AG04449 (cell line): ENCODE data around the gene APAF1.
"Not testable (repeated sequence)": the region's sequence is repeated elsewhere in the genome, so short reads cannot be mapped to it uniquely, and the experiment has no call there.

Experiments
- CTCF ChIA-PET: fragments of 350-600 bp; formaldehyde crosslinking; extraction: SDS; loops from one replicate; lab custom pipeline; 2021; ENCODE audit warnings: antibody characterized with exemption; lab: Yijun Ruan, JAX
- POLR2A ChIA-PET: fragments of 400-600, 350-600 bp; formaldehyde crosslinking; extraction: SDS; loops from one replicate; lab custom pipeline; 2020; ENCODE audit warnings: antibody characterized with exemption, inconsistent platforms; lab: Yijun Ruan, JAX
- DNase-seq: peaks from one replicate; pipeline ENCODE4 v3.0.0-alpha.2; 2010; ENCODE audit warnings: low read depth, low spot score
- H3K4me3 ChIP-seq: 2 replicates; pipeline ENCODE4 v1.5.1; 2011; ENCODE audit warnings: low read depth, mild to moderate bottlenecking, control low read depth, low read length
- TF ChIP-seq, protein P1 (sequence below): IDR thresholded peaks from one replicate; pipeline ENCODE4 v1.5.1; 2011; ENCODE audit warnings: mild to moderate bottlenecking, moderate library complexity, low read length, control low read depth, inconsistent platforms; ENCODE audit not compliant: insufficient read depth; ENCODE audit errors: missing control alignments

Gene APAF1

DNA sequence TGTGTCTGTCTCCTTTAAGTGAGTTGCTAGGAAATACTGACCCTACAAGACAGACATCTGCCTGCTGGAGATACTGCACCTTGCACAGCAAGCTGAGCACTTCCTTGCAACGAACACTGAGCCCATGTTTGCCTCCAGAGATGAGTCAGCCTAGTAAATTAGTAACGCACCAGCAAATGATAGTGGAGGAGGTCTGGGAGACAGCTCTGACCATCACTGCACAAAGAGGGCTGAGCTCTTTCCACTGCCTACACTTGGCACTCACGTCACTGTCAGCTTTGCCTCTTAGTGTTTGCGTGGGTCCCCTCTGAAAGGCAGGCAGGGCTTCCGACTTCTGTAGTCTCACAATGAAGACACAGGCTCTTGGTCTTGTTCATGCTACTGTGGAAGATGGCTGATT, 109.0 kb downstream of the APAF1 start:
- TF ChIP-seq, protein P1, sequence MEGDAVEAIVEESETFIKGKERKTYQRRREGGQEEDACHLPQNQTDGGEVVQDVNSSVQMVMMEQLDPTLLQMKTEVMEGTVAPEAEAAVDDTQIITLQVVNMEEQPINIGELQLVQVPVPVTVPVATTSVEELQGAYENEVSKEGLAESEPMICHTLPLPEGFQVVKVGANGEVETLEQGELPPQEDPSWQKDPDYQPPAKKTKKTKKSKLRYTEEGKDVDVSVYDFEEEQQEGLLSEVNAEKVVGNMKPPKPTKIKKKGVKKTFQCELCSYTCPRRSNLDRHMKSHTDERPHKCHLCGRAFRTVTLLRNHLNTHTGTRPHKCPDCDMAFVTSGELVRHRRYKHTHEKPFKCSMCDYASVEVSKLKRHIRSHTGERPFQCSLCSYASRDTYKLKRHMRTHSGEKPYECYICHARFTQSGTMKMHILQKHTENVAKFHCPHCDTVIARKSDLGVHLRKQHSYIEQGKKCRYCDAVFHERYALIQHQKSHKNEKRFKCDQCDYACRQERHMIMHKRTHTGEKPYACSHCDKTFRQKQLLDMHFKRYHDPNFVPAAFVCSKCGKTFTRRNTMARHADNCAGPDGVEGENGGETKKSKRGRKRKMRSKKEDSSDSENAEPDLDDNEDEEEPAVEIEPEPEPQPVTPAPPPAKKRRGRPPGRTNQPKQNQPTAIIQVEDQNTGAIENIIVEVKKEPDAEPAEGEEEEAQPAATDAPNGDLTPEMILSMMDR: no peak
- POLR2A ChIA-PET: no interaction called here
- no peak overlapping the region for H3K4me3 ChIP-seq
- CTCF ChIA-PET: interaction anchor here (0.9 to 1.6 kb wide), 2 partner anchors 9 to 20 kb away, joined by 3 to 4 read pairs; no protein-coding TSS in a partner anchor
- peak; percentile 21 for DNase-seq

DNA sequence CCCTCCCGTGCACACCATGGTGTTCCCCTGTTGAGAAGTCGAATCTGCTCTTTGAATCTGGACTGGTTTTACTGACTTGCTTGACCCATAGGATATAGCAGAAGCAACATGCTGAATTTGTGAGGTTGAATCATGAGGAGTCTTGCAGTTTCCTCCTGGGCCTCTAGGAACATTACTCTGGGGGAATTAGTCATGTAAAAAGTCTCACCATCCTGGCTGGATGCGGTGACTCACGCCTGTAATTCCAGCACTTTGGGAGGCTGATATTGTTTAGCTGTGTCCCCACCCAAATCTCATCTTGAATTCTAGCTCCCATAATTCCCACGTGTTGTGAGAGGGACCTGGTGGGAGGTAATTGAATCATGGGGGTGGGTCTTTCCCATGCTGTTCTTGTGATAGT, 110.8 kb downstream of the APAF1 start:
- CTCF ChIA-PET, H3K4me3 ChIP-seq, DNase-seq, POLR2A ChIA-PET: not testable (repeated sequence)

DNA sequence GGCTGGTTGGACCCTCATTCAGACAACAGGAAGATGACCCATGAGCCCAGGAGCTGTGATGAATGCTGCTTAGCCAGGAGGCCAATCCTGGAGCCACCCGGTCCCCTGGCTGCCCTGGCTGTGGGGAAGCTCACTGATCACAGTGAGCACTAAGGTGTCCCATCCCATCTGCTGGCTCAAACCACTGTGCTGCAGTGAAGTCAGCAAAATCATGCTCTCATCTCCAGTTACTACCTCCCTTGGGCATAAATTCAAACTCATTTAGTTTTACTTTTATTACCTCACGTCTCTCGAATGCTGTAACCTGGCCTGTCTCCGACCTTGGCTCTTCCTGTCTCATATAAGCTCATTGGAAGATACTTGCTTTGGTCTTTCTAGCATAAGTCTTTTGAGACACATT, 112.4 kb downstream of the APAF1 start:
- no peak overlapping the region for H3K4me3 ChIP-seq

DNA sequence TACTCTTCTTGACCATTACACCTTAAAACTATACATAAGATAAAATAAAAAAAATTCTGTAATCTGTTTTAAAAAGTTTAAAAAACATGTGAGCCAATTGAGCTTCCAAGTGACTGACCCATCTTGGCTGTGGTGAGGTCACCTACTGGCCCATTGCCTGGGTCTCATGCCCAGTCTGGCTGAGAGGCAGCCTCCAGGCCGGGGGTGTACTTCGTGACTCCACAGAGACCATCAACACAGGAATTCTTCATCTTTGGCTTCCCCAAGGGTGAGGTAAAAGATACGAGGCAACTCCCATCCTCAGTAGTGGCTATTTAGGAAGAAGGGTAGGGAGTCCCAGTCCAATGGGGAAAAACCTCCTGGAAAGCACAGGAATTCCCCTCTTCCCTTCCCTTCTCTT, 113.2 kb downstream of the APAF1 start:
- CTCF ChIA-PET: interaction anchor here (1.1 kb wide), 1 partner anchor 241 kb away, joined by 4 read pairs; no protein-coding TSS in a partner anchor
- TF ChIP-seq, protein P1: no peak
- POLR2A ChIA-PET: no interaction called here

More for the DNA sequence above, 112.4 kb downstream of the APAF1 start:
- no peak for DNase-seq
- CTCF ChIA-PET: no interaction called here
- POLR2A ChIA-PET: no interaction called here
- TF ChIP-seq, protein P1: no peak

DNA sequence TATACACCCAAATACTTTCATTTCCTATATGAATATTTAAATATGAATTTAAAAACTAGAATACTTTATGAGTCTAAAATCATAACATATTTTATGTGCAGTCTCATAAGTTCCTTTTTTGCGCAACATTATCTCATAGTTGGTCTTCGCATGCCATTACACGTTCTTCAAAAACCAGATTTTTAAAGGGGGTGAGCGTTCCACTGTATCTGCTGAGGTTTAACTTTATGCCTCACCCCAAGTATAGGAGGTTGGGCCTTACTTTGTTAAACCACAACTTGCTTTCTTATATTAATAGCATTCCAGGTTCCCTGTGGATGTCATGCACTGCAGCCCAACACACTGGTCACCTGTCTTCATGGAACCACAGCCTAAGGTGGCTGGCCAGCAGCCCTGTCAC, 118.6 kb downstream of the APAF1 start:
- DNase-seq: no peak
- ChIA-PET POLR2A (no interaction called here), CTCF (no interaction called here)
- TF ChIP-seq, protein P1: no peak
- H3K4me3 ChIP-seq: no peak overlapping the region

More for the DNA sequence above, 113.2 kb downstream of the APAF1 start:
- H3K4me3 ChIP-seq: no peak overlapping the region
- DNase-seq: no peak

DNA sequence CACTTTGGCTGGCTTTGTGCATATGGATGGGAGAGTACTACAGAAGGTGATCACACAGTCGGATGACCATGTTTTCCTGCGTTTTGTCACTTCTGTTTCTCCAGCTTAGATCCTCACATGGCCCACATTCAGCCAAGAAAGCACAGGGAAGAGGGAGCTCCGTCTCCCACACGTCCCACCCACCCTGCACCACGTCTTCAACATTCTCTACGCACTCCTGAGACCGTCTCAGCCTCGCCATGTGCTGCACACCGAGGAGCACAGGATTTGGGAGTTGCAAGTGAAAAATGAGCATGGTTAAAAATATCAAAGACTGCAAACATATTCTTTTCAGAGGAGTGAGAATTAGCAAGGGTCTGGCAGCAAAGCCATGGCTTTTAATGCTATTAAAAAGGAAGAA, 122.2 kb downstream of the APAF1 start:
- ChIA-PET POLR2A (no interaction called here), CTCF (no interaction called here)
- H3K4me3 ChIP-seq: no peak overlapping the region
- no peak for DNase-seq
- TF ChIP-seq, protein P1: no peak

DNA sequence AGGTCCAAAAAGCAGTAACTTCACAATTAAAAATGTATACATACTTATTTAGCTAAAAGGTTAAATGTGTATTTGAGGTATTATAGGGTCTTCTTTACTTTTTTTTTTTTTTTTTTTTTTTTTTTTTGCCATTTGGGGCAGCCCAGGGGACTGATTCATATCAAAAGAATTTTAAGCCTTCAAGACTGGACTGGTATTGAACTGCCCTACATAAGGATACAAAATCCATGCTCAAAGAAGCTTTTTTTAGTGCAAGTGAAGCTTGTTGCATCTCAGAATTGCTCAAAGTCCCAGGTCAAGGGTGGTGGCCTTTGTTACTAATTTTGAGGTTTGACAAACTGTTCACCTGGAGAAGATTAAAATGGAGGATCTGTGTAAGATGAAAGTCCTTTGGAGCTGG, 124.0 kb downstream of the APAF1 start:
- H3K4me3 ChIP-seq: no peak overlapping the region
- ChIA-PET CTCF (interaction anchor here (1.2 kb wide), 1 partner anchor 226 kb away, joined by 3 read pairs; no protein-coding TSS in a partner anchor), POLR2A (no interaction called here)
- TF ChIP-seq, protein P1: no peak
- no peak for DNase-seq
